NB4 (cell line): ENCODE results near the gene KIF13A.

Experiments
- DNase-seq: peaks from one replicate; pipeline ENCODE4 v3.0.0; 2010; ENCODE audit warnings: low read depth
- H3K4me3 ChIP-seq: one replicate; pipeline ENCODE4 v1.5.1; 2011; ENCODE audit warnings: mild to moderate bottlenecking, low read depth, low read length, moderate library complexity
- CTCF ChIP-seq: IDR thresholded peaks from one replicate; pipeline ENCODE4 v1.5.1; 2012; ENCODE audit warnings: low read depth, low read length
- MYC ChIP-seq: IDR thresholded peaks from 2 replicates; pipeline ENCODE4 v1.6.1; 2011; ENCODE audit warnings: low read depth, low read length
- POLR2A ChIP-seq: IDR thresholded peaks from 2 replicates; pipeline ENCODE4 v1.6.1; 2011; ENCODE audit warnings: mild to moderate bottlenecking; ENCODE audit not compliant: insufficient read length; ENCODE audit errors: extremely low read depth
- TF ChIP-seq, protein P1 (sequence below): IDR thresholded peaks from 2 replicates; pipeline ENCODE4 v1.6.1; 2011; ENCODE audit warnings: low read depth, low read length

The KIF13A gene

DNA sequence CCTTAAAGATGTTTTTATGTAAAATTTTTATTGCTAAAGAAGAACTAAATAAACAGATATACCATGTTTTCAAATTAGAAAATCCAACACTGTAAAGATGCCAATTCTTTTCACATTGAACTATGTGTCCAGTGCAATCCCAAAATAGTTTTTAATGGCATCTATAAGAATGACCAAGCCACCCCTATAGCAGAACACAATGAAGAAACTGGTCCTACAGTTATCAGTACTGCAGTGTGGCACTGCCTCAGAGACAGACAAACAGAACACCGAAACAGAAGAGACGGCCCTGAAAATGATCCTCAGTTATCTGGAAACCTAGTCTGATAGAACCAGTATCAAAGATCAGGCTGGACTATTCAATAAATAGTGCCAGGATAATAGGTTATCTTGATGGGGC lies 41.9 kb downstream of the KIF13A start:
- H3K4me3 ChIP-seq, result no peak overlapping the region
- TF ChIP-seq CTCF, result no peak
- TF ChIP-seq MYC, result no peak
- TF ChIP-seq POLR2A, result no peak
- TF ChIP-seq, protein P1, sequence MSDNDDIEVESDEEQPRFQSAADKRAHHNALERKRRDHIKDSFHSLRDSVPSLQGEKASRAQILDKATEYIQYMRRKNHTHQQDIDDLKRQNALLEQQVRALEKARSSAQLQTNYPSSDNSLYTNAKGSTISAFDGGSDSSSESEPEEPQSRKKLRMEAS, result no peak
- DNase-seq, result no peak

DNA sequence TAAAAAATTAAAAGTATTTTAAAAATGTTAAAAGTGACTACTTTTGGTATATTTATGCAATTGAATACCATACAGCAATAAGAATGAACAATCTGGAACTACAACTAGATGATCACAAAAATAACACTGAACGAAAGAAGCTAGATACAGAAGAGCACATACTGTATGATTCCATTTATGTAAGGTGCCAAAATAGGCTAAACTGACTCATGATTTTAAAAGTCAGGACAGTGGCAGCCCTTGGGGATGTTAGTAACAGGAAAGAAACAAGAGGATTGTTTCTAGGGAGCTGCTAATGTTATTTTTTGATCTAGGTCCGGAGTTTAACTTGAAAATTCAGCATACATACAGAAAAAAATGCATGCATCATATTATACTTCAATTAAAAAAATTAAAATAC lies 42.3 kb downstream of the KIF13A start:
- no peak overlapping the region for H3K4me3 ChIP-seq
- TF ChIP-seq MYC, result no peak
- no peak for DNase-seq

- H3K4me3 ChIP-seq, result no peak overlapping the region
- TF ChIP-seq POLR2A (no peak), MYC (no peak), CTCF (no peak)
- TF ChIP-seq, protein P1, result no peak
- no peak for DNase-seq
Measured at GRCh38 chr6:17941318-17941717, 46.1 kb downstream of the KIF13A start.

- no peak for DNase-seq
- H3K4me3 ChIP-seq, result no peak overlapping the region
- TF ChIP-seq CTCF (no peak), MYC (no peak)
Measured at GRCh38 chr6:17940151-17940792, 47.2 kb downstream of the KIF13A start.

- H3K4me3 ChIP-seq, result no peak overlapping the region
- no peak for DNase-seq
Measured at GRCh38 chr6:17938901-17939300, 48.5 kb downstream of the KIF13A start.

More at GRCh38 chr6:17938901-17939300, 48.5 kb downstream of the KIF13A start:
- no peak for TF ChIP-seq CTCF
- TF ChIP-seq MYC, result no peak
- no peak for TF ChIP-seq POLR2A
- TF ChIP-seq, protein P1, result no peak
